Mesendoderm (in vitro differentiated cells): ENCODE measurements around the gene CPM.
"Not testable (repeated sequence)": the region's sequence is repeated elsewhere in the genome, so short reads cannot be mapped to it uniquely, and the experiment has no call there.

Experiments used
- DNase-seq: peaks from one replicate; pipeline ENCODE4 v3.0.0; 2013
- H2AK5ac ChIP-seq: 2 replicates; pipeline ENCODE4 v1.6.1; 2013; ENCODE audit warnings: low read length, inconsistent platforms
- H2BK120ac ChIP-seq: 2 replicates; pipeline ENCODE4 v1.6.1; 2013; ENCODE audit warnings: low read depth, mild to moderate bottlenecking, low read length, moderate library complexity, mixed read lengths
- H2BK15ac ChIP-seq: replicated peaks from 2 replicates; pipeline ENCODE4 v1.6.1; 2013; ENCODE audit warnings: low read depth, mild to moderate bottlenecking, moderate library complexity
- H2BK5ac ChIP-seq: 2 replicates; pipeline ENCODE4 v1.6.1; 2013; ENCODE audit warnings: low read length, inconsistent platforms
- H3K18ac ChIP-seq: 2 replicates; pipeline ENCODE4 v1.6.1; 2013; ENCODE audit warnings: mild to moderate bottlenecking, low read length, mixed read lengths
- H3K23ac ChIP-seq: one replicate; pipeline ENCODE4 v1.6.1; 2013; ENCODE audit warnings: low read length
- H3K27ac ChIP-seq: 2 replicates; pipeline ENCODE4 v1.5.1; 2013; ENCODE audit warnings: low read depth, mild to moderate bottlenecking, inconsistent platforms, low read length, moderate library complexity
- H3K27me3 ChIP-seq: 2 replicates; pipeline ENCODE4 v1.6.1; 2013; ENCODE audit warnings: low read length, control low read depth, mild to moderate bottlenecking, inconsistent platforms; ENCODE audit not compliant: insufficient read depth, poor library complexity
- H3K36me3 ChIP-seq: 2 replicates; pipeline ENCODE4 v1.6.1; 2013; ENCODE audit warnings: low read length, inconsistent platforms; ENCODE audit not compliant: control insufficient read depth, insufficient read depth
- H3K4ac ChIP-seq: one replicate; pipeline ENCODE4 v1.6.1; 2013; ENCODE audit warnings: low read depth, mild to moderate bottlenecking, low read length, moderate library complexity
- H3K4me1 ChIP-seq: 2 replicates; pipeline ENCODE4 v1.6.1; 2013; ENCODE audit warnings: low read depth, low read length, inconsistent platforms; ENCODE audit not compliant: control insufficient read depth
- H3K4me2 ChIP-seq: 2 replicates; pipeline ENCODE4 v1.6.1; 2013; ENCODE audit warnings: low read length
- H3K4me3 ChIP-seq: 2 replicates; pipeline ENCODE4 v1.5.1; 2013; ENCODE audit warnings: mild to moderate bottlenecking, low read length
- H3K56ac ChIP-seq: one replicate; pipeline ENCODE4 v1.6.1; 2013; ENCODE audit warnings: low read length
- H3K79me1 ChIP-seq: 2 replicates; pipeline ENCODE4 v1.6.1; 2013; ENCODE audit warnings: low read length, inconsistent platforms
- H3K79me2 ChIP-seq: 2 replicates; pipeline ENCODE4 v1.6.1; 2013; ENCODE audit warnings: mild to moderate bottlenecking, low read length; ENCODE audit not compliant: control insufficient read depth, insufficient read depth
- H3K9ac ChIP-seq: 2 replicates; pipeline ENCODE4 v1.6.1; 2013; ENCODE audit warnings: low read length, inconsistent platforms
- H4K5ac ChIP-seq: one replicate; pipeline ENCODE4 v1.6.1; 2013; ENCODE audit warnings: low read length
- H4K8ac ChIP-seq: one replicate; pipeline ENCODE4 v1.6.1; 2013; ENCODE audit warnings: low read depth, mild to moderate bottlenecking, control low read depth, low read length, moderate library complexity
- WGBS: extraction: QIAGEN DNeasy Blood & Tissue Kit; methylation state at CpG from one replicate; pipeline ENCODE4 v1.1.7; 2013; ENCODE audit warnings: low lambda C conversion rate, missing lambda C conversion rate; ENCODE audit not compliant: insufficient coverage; ENCODE audit errors: extremely low coverage; 5-methylcytosine and 5-hydroxymethylcytosine counted together

CPM gene

GRCh38 chr12:68842784-68843567 is 90.0 kb downstream of the CPM start:
- Histone ChIP-seq H3K4me3 (no peak overlapping the region), H3K27me3 (no peaks in the 10 kb centered on the region), H3K9ac (no peak overlapping the region), H3K27ac (no peak overlapping the region), H3K18ac (no peak overlapping the region), H2BK15ac (no peak overlapping the region), H2BK120ac (no peak overlapping the region), H3K23ac (no peak overlapping the region), H3K4me2 (no peak overlapping the region), H3K4ac (no peak overlapping the region), H4K5ac (no peak overlapping the region), H3K4me1 (no peaks in the 10 kb centered on the region), H3K56ac (no peak overlapping the region), H2AK5ac (no peak overlapping the region), H2BK5ac (no peak overlapping the region), H3K79me2 (no peaks in the 10 kb centered on the region), H4K8ac (no peak overlapping the region), H3K79me1 (no peaks in the 10 kb centered on the region), H3K36me3 (peaks cover 6% of the 10 kb centered on the region)
- DNase-seq, result no peak
- no CpG with 5 or more reads among the region's 2 CpGs for WGBS

- no peak for DNase-seq
- no peak overlapping the region for H4K5ac ChIP-seq
- H2BK15ac ChIP-seq, result no peak overlapping the region
Measured at GRCh38 chr12:68842123-68842522, 90.8 kb downstream of the CPM start.

GRCh38 chr12:68841717-68842116 is 91.3 kb downstream of the CPM start:
- Histone ChIP-seq H3K79me1 (no peaks in the 10 kb centered on the region), H3K9ac (no peak overlapping the region), H3K18ac (no peak overlapping the region), H3K4me2 (no peak overlapping the region), H4K5ac (no peak overlapping the region), H3K23ac (no peak overlapping the region), H3K36me3 (peaks cover 6% of the 10 kb centered on the region), H3K27ac (no peak overlapping the region), H4K8ac (no peak overlapping the region), H3K4ac (no peak overlapping the region), H3K4me3 (no peak overlapping the region), H2BK120ac (no peak overlapping the region), H3K4me1 (no peaks in the 10 kb centered on the region), H2AK5ac (no peak overlapping the region), H2BK15ac (no peak overlapping the region), H3K79me2 (no peaks in the 10 kb centered on the region), H2BK5ac (no peak overlapping the region), H3K56ac (no peak overlapping the region), H3K27me3 (no peaks in the 10 kb centered on the region)
- WGBS, result no CpG with 5 or more reads among the region's 2 CpGs
- DNase-seq, result no peak

More at GRCh38 chr12:68842123-68842522, 90.8 kb downstream of the CPM start:
- H2BK5ac ChIP-seq, result no peak overlapping the region
- no peaks in the 10 kb centered on the region for H3K4me1 ChIP-seq
- H3K4me2 ChIP-seq, result no peak overlapping the region
- H3K27me3 ChIP-seq, result no peaks in the 10 kb centered on the region
- WGBS, result no CpG with 5 or more reads among the region's 3 CpGs
- no peak overlapping the region for H3K27ac ChIP-seq
- H4K8ac ChIP-seq, result no peak overlapping the region
- H2BK120ac ChIP-seq, result no peak overlapping the region
- H3K18ac ChIP-seq, result no peak overlapping the region
- H3K9ac ChIP-seq, result no peak overlapping the region
- no peak overlapping the region for H2AK5ac ChIP-seq
- H3K79me2 ChIP-seq, result no peaks in the 10 kb centered on the region
- H3K23ac ChIP-seq, result no peak overlapping the region
- peaks cover 6% of the 10 kb centered on the region for H3K36me3 ChIP-seq
- H3K4me3 ChIP-seq, result no peak overlapping the region
- no peak overlapping the region for H3K4ac ChIP-seq
- H3K56ac ChIP-seq, result no peak overlapping the region
- no peaks in the 10 kb centered on the region for H3K79me1 ChIP-seq

- not testable (repeated sequence) for H3K4me3 ChIP-seq, DNase-seq, H3K56ac ChIP-seq, H2AK5ac ChIP-seq, H2BK5ac ChIP-seq, H3K79me1 ChIP-seq, H4K5ac ChIP-seq, H3K36me3 ChIP-seq, H3K27ac ChIP-seq, H3K79me2 ChIP-seq, H3K9ac ChIP-seq, H3K18ac ChIP-seq, H2BK15ac ChIP-seq, H3K27me3 ChIP-seq, H3K4me1 ChIP-seq, H3K23ac ChIP-seq, H3K4ac ChIP-seq, H2BK120ac ChIP-seq, H3K4me2 ChIP-seq, H4K8ac ChIP-seq
- no CpG with 5 or more reads among the region's 5 CpGs for WGBS
Measured at GRCh38 chr12:68841175-68841574, 91.8 kb downstream of the CPM start.

GRCh38 chr12:68839183-68840147 is 93.5 kb downstream of the CPM start:
- Histone ChIP-seq H3K4ac (no peak overlapping the region), H2BK15ac (no peak overlapping the region)
- no CpG with 5 or more reads among the region's 2 CpGs for WGBS

More at GRCh38 chr12:68839183-68840147, 93.5 kb downstream of the CPM start:
- H2AK5ac ChIP-seq, result no peak overlapping the region
- no peaks in the 10 kb centered on the region for H3K79me2 ChIP-seq
- H2BK5ac ChIP-seq, result no peak overlapping the region
- no peak overlapping the region for H3K27ac ChIP-seq
- H2BK120ac ChIP-seq, result no peak overlapping the region
- no peak overlapping the region for H4K8ac ChIP-seq
- no peaks in the 10 kb centered on the region for H3K79me1 ChIP-seq
- no peak overlapping the region for H3K9ac ChIP-seq
- H3K4me1 ChIP-seq, result peaks cover 3% of the 10 kb centered on the region
- H3K36me3 ChIP-seq, result peaks cover 6% of the 10 kb centered on the region
- no peak for DNase-seq
- H3K23ac ChIP-seq, result no peak overlapping the region
- H3K27me3 ChIP-seq, result no peaks in the 10 kb centered on the region
- no peak overlapping the region for H3K4me2 ChIP-seq
- no peak overlapping the region for H3K18ac ChIP-seq
- H4K5ac ChIP-seq, result no peak overlapping the region
- H3K56ac ChIP-seq, result no peak overlapping the region
- no peak overlapping the region for H3K4me3 ChIP-seq
